Measurements from ENCODE around the gene TMA7. TPM values are rescaled to one million over a fixed set of nuclear protein-coding genes. Genes with fewer than 3 reads are reported as not detected.
"Not testable (repeated sequence)": the region's sequence is repeated elsewhere in the genome, so short reads cannot be mapped to it uniquely, and the experiment has no call there.

The TMA7 gene
- total RNA-seq, 2 experiments from 2014 or later: 219 to 298 TPM

- H3K27ac Mint-ChIP-seq; DNase-seq; H3K4me3 Mint-ChIP-seq; H3K9me3 Mint-ChIP-seq (ENCODE audit: low read depth); H3K27me3 Mint-ChIP-seq; ATAC-seq: not testable (repeated sequence)
- CTCF ChIA-PET: interaction anchor here (1.8 to 3.3 kb wide), 5 partner anchors 10 to 61 kb away, joined by 3 to 17 read pairs (median 7); partner anchors contain the start of genes CCDC51 and TMA7
- peaks cover 25% of the 10 kb centered on the region for H3K4me1 Mint-ChIP-seq
- H3K36me3 Mint-ChIP-seq: peaks cover 32% of the 10 kb centered on the region
These were observed 21.7 kb downstream of the TMA7 start for GRCh38 chr3:48461767-48462166.

GRCh38 chr3:48463703-48464102, 23.6 kb downstream of the TMA7 start:
- no peak overlapping the region for H3K27ac Mint-ChIP-seq
- CTCF ChIA-PET: interaction anchor here (1.1 to 4.2 kb wide), 4 partner anchors 11 to 28 kb away, joined by 3 to 31 read pairs (median 12); partner anchors contain the start of genes CCDC51 and TMA7
- H3K4me3 Mint-ChIP-seq: no peak overlapping the region
- peaks cover 39% of the 10 kb centered on the region for H3K4me1 Mint-ChIP-seq
- DNase-seq (no peak), ATAC-seq (no peak)
- H3K36me3 Mint-ChIP-seq: peaks cover 43% of the 10 kb centered on the region
- H3K9me3 Mint-ChIP-seq (ENCODE audit: low read depth): no peaks in the 10 kb centered on the region
- H3K27me3 Mint-ChIP-seq: no peaks in the 10 kb centered on the region

GRCh38 chr3:48464713-48465221, 24.7 kb downstream of the TMA7 start:
- CTCF ChIA-PET: interaction anchor here (1.1 to 4.2 kb wide), 3 partner anchors 13 to 29 kb away, joined by 3 to 31 read pairs (median 17); no protein-coding TSS in a partner anchor
- peak overlapping the region; percentile 99 for H3K27ac Mint-ChIP-seq
- H3K9me3 Mint-ChIP-seq (ENCODE audit: low read depth): no peaks in the 10 kb centered on the region

GRCh38 chr3:48465237-48465530, 25.1 kb downstream of the TMA7 start:
- CTCF ChIA-PET: interaction anchor here (4.2 kb wide), 1 partner anchor 29 kb away, joined by 31 read pairs; no protein-coding TSS in a partner anchor
- Mint-ChIP-seq H3K36me3 (peaks cover 53% of the 10 kb centered on the region), H3K9me3 (ENCODE audit: low read depth) (no peaks in the 10 kb centered on the region)

More at GRCh38 chr3:48464713-48465221, 24.7 kb downstream of the TMA7 start:
- Mint-ChIP-seq H3K4me1 (peaks cover 50% of the 10 kb centered on the region), H3K4me3 (no peak overlapping the region), H3K36me3 (peaks cover 53% of the 10 kb centered on the region), H3K27me3 (no peaks in the 10 kb centered on the region)
- DNase-seq (no peak), ATAC-seq (no peak)

GRCh38 chr3:48465531-48466378, 25.7 kb downstream of the TMA7 start:
- peak; percentile 91 for DNase-seq
- CTCF ChIA-PET: interaction anchor here (1.0 to 9.7 kb wide), 7 partner anchors 10 to 92 kb away, joined by 3 to 101 read pairs (median 6); partner anchors contain the start of genes CCDC51, SHISA5 and TMA7
- Mint-ChIP-seq H3K36me3 (peaks cover 48% of the 10 kb centered on the region), H3K9me3 (ENCODE audit: low read depth) (no peaks in the 10 kb centered on the region), H3K27ac (peak overlapping the region; percentile 99), H3K4me1 (peaks cover 52% of the 10 kb centered on the region), H3K27me3 (no peaks in the 10 kb centered on the region), H3K4me3 (peak overlapping the region; percentile 88)
- ATAC-seq: peak; percentile 93

More at GRCh38 chr3:48465237-48465530, 25.1 kb downstream of the TMA7 start:
- no peak for DNase-seq
- Mint-ChIP-seq H3K27ac (peak overlapping the region; percentile 99), H3K27me3 (no peaks in the 10 kb centered on the region), H3K4me3 (peak overlapping the region; percentile 88), H3K4me1 (peaks cover 52% of the 10 kb centered on the region)
- no peak for ATAC-seq

- Mint-ChIP-seq H3K4me3 (peak overlapping the region; percentile 88), H3K27ac (peak overlapping the region; percentile 99), H3K27me3 (no peaks in the 10 kb centered on the region), H3K36me3 (peaks cover 43% of the 10 kb centered on the region), H3K4me1 (peaks cover 49% of the 10 kb centered on the region), H3K9me3 (ENCODE audit: low read depth) (no peaks in the 10 kb centered on the region)
- DNase-seq: peak; percentile 67
- CTCF ChIA-PET: interaction anchor here (0.9 to 9.7 kb wide), 8 partner anchors 11 to 91 kb away, joined by 3 to 101 read pairs (median 6); partner anchors contain the start of genes CCDC51, SHISA5 and TMA7
- ATAC-seq: peak; percentile 48
These were observed 26.5 kb downstream of the TMA7 start for GRCh38 chr3:48466386-48467109.

- Mint-ChIP-seq H3K27ac (peak overlapping the region; percentile 99), H3K36me3 (peaks cover 43% of the 10 kb centered on the region), H3K27me3 (no peaks in the 10 kb centered on the region), H3K9me3 (ENCODE audit: low read depth) (no peaks in the 10 kb centered on the region), H3K4me3 (peak overlapping the region; percentile 88), H3K4me1 (peaks cover 49% of the 10 kb centered on the region)
- ATAC-seq (peak; percentile 6), DNase-seq (no peak)
- CTCF ChIA-PET: interaction anchor here (0.9 to 9.7 kb wide), 7 partner anchors 12 to 91 kb away, joined by 3 to 101 read pairs (median 5); partner anchors contain the start of gene SHISA5
These were observed 27.0 kb downstream of the TMA7 start for GRCh38 chr3:48467110-48467454.

GRCh38 chr3:48467473-48468267, 27.6 kb downstream of the TMA7 start:
- H3K4me1 Mint-ChIP-seq: peaks cover 49% of the 10 kb centered on the region
- peak overlapping the region; percentile 99 for H3K27ac Mint-ChIP-seq
- no peak for ATAC-seq
- H3K4me3 Mint-ChIP-seq: peak overlapping the region; percentile 88
- peaks cover 43% of the 10 kb centered on the region for H3K36me3 Mint-ChIP-seq
- no peak for DNase-seq
- CTCF ChIA-PET: interaction anchor here (1.1 to 9.7 kb wide), 6 partner anchors 9 to 90 kb away, joined by 3 to 101 read pairs (median 10); partner anchors contain the start of gene SHISA5
- no peaks in the 10 kb centered on the region for H3K9me3 Mint-ChIP-seq (ENCODE audit: low read depth)
- H3K27me3 Mint-ChIP-seq: no peaks in the 10 kb centered on the region

GRCh38 chr3:48468329-48468731, 28.3 kb downstream of the TMA7 start:
- Mint-ChIP-seq H3K4me1 (peaks cover 53% of the 10 kb centered on the region), H3K9me3 (ENCODE audit: low read depth) (no peaks in the 10 kb centered on the region), H3K36me3 (peaks cover 47% of the 10 kb centered on the region), H3K27me3 (no peaks in the 10 kb centered on the region), H3K27ac (peak overlapping the region; percentile 99), H3K4me3 (peak overlapping the region; percentile 88)
- DNase-seq: no peak
- ATAC-seq: no peak
- CTCF ChIA-PET: interaction anchor here (1.1 to 9.7 kb wide), 4 partner anchors 8 to 81 kb away, joined by 3 to 101 read pairs (median 9); partner anchors contain the start of gene SHISA5

- Mint-ChIP-seq H3K4me3 (peak overlapping the region; percentile 31), H3K36me3 (peaks cover 47% of the 10 kb centered on the region), H3K4me1 (peaks cover 59% of the 10 kb centered on the region), H3K27ac (peak overlapping the region; percentile 85), H3K27me3 (no peaks in the 10 kb centered on the region), H3K9me3 (ENCODE audit: low read depth) (no peaks in the 10 kb centered on the region)
- ATAC-seq (no peak), DNase-seq (no peak)
- CTCF ChIA-PET: interaction anchor here (1.6 to 9.7 kb wide), 3 partner anchors 31 to 38 kb away, joined by 4 to 101 read pairs (median 46); partner anchors contain the start of gene SHISA5
These were observed 29.2 kb downstream of the TMA7 start for GRCh38 chr3:48469046-48469915.

GRCh38 chr3:48470286-48470685, 30.2 kb downstream of the TMA7 start:
- CTCF ChIA-PET: interaction anchor here (1.0 to 9.7 kb wide), 5 partner anchors 31 to 88 kb away, joined by 3 to 101 read pairs (median 3); partner anchors contain the start of genes CCDC51 and SHISA5
- H3K36me3 Mint-ChIP-seq: peaks cover 51% of the 10 kb centered on the region
- DNase-seq: no peak
- peak overlapping the region; percentile 55 for H3K4me3 Mint-ChIP-seq
- peaks cover 64% of the 10 kb centered on the region for H3K4me1 Mint-ChIP-seq
- no peaks in the 10 kb centered on the region for H3K9me3 Mint-ChIP-seq (ENCODE audit: low read depth)
- no peak for ATAC-seq
- H3K27ac Mint-ChIP-seq: peak overlapping the region; percentile 85
- no peaks in the 10 kb centered on the region for H3K27me3 Mint-ChIP-seq
